ENCODE data around the gene RAB24.

RAB24 gene

GRCh38 chr5:177253252-177253651 lies 50.3 kb downstream of the RAB24 start (continued):
- TF ChIP-seq CSRNP3 (CRISPR knock-in tag; IDR thresholded peaks at IDR 0.05) = no peak

All from SK-N-SH treated with all-trans-retinoic acid at 6 μM for 48 hours (cell line).